ENCODE measurements around the gene MAP3K10. TPM values are rescaled to one million over a fixed set of nuclear protein-coding genes. Genes with fewer than 3 reads are reported as not detected.

The MAP3K10 gene
- total and polyA plus RNA-seq, 2 of the 13 experiments (the other 11 are each of a cell fraction or from before 2014, with no cell fraction given): 3.4 to 5.0 TPM

DNA sequence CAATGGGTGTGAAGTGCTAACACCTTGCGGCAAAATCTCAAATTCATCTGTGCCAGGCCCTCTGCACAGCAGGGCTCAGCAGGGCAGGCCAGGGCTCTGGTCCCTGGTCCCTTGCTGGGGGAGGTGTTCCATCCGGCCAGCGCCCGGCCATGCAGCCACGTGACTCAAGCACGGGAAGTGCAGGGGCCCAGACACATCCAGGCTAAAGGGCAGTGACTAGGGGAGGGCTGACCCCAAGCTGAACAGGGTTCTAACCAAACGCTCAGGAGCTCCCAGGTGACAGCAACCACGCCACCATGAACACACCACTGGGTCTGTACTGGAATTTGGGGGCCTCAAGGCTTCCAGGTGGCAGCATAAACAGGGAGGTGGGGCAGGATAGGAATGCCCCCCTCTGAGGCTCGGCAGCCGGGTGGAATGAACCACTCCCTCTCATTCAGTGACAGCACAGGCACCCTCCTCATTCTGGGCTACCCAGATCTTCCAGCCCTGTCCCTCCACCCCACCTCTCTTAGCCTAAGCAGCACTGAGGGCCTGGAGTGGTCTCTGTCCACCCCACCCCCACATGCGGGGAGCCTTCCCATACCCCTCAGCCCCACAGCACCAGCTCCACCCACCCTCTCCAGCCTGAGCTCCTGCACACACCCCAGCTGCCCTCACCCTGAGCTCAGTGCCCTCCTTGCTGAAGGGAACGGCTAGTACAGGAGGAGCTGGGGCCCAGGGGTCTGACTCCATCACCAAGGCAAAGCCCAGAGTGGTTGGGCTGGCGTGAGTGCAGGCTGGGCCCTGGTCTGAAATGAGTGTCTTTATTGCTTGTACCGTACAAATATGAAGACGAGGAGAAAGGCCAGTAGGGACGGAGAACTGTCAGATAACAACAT is 40.6 kb downstream of the MAP3K10 start (continued):
- TF ChIP-seq HOXA9 (CRISPR knock-in tag; IDR thresholded peaks at IDR 0.05; ENCODE audit: borderline replicate concordance) (no peak), PLRG1 (conservative IDR thresholded peaks at IDR 0.05) (no peak), ZNF337 (CRISPR knock-in tag; IDR thresholded peaks at IDR 0.05; ENCODE audit: borderline replicate concordance, low read depth) (0 out of 2 replicates have a peak, but pooled peaks have one; percentile 23), ZFP90 (CRISPR knock-in tag; IDR thresholded peaks at IDR 0.05; ENCODE audit: borderline replicate concordance) (no peak), CREM (IDR thresholded peaks at IDR 0.05) (peak; percentile 27; the same call in 1 of the 2 replicates), CREM (CRISPR knock-in tag; IDR thresholded peaks at IDR 0.05) (no peak), RBFOX2 (IDR thresholded peaks at IDR 0.05; ENCODE audit: low read depth, low read length) (peak; percentile 68), FIP1L1 (IDR thresholded peaks at IDR 0.05; ENCODE audit: borderline replicate concordance, insufficient read depth, low read depth, low read length) (no peak), SP2 (CRISPR knock-in tag; IDR thresholded peaks at IDR 0.05) (peak; percentile 56), ZNF329 (CRISPR knock-in tag; IDR thresholded peaks at IDR 0.05; ENCODE audit: low read depth) (no peak; the same call in 1 of the 2 replicates), CENPT (CRISPR knock-in tag; IDR thresholded peaks at IDR 0.05; ENCODE audit: low read depth) (no peak), HNRNPL (IDR thresholded peaks at IDR 0.05; ENCODE audit: low read depth, low read length) (peak; percentile 81; the same call in 1 of the 2 replicates), GATA4 (IDR thresholded peaks at IDR 0.05; ENCODE audit: borderline replicate concordance, low read depth) (peak; percentile 79; the same call in 1 of the 2 replicates), DBP (CRISPR knock-in tag; IDR thresholded peaks at IDR 0.05; ENCODE audit: not compliant biosample characterization) (no peak), GTF3A (CRISPR knock-in tag; conservative IDR thresholded peaks at IDR 0.05) (no peak), DZIP1 (CRISPR knock-in tag; IDR thresholded peaks at IDR 0.05) (peak; percentile 59), KLF6 (CRISPR knock-in tag; IDR thresholded peaks at IDR 0.05) (peak; percentile 58; the same call in 1 of the 2 replicates), CREBL2 (CRISPR knock-in tag; IDR thresholded peaks at IDR 0.05; ENCODE audit: borderline replicate concordance) (no peak), MBNL3 (CRISPR knock-in tag; conservative IDR thresholded peaks at IDR 0.05) (no peak), ZNF598 (CRISPR knock-in tag; IDR thresholded peaks at IDR 0.05; ENCODE audit: borderline replicate concordance) (peak; percentile 28; the same call in 1 of the 2 replicates), HNF4A (CRISPR knock-in tag; IDR thresholded peaks at IDR 0.05) (peak; percentile 88), TEAD3 (CRISPR knock-in tag; optimal IDR thresholded peaks at IDR 0.05; ENCODE audit: borderline replicate concordance) (peak; percentile 70), MAZ (IDR thresholded peaks at IDR 0.05; ENCODE audit: borderline replicate concordance, low read depth, low read length) (peak; percentile 58; the same call in 1 of the 2 replicates), MAZ (CRISPR knock-in tag; IDR thresholded peaks at IDR 0.05; ENCODE audit: low read depth) (peak; percentile 69), RORA (CRISPR knock-in tag; IDR thresholded peaks at IDR 0.05) (no peak)
- TF ChIP-seq, protein P1, sequence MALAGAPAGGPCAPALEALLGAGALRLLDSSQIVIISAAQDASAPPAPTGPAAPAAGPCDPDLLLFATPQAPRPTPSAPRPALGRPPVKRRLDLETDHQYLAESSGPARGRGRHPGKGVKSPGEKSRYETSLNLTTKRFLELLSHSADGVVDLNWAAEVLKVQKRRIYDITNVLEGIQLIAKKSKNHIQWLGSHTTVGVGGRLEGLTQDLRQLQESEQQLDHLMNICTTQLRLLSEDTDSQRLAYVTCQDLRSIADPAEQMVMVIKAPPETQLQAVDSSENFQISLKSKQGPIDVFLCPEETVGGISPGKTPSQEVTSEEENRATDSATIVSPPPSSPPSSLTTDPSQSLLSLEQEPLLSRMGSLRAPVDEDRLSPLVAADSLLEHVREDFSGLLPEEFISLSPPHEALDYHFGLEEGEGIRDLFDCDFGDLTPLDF (CRISPR knock-in tag; IDR thresholded peaks at IDR 0.05): no peak

Measured in HepG2 (cell line).